ENCODE data around the gene ZNF555.
"Not testable (repeated sequence)": the region's sequence is repeated elsewhere in the genome, so short reads cannot be mapped to it uniquely, and the experiment has no call there.

The ZNF555 gene

GRCh38 chr19:2807379-2808128 lies 33.7 kb upstream of the ZNF555 start:
- DNase-seq: no peak

DNA sequence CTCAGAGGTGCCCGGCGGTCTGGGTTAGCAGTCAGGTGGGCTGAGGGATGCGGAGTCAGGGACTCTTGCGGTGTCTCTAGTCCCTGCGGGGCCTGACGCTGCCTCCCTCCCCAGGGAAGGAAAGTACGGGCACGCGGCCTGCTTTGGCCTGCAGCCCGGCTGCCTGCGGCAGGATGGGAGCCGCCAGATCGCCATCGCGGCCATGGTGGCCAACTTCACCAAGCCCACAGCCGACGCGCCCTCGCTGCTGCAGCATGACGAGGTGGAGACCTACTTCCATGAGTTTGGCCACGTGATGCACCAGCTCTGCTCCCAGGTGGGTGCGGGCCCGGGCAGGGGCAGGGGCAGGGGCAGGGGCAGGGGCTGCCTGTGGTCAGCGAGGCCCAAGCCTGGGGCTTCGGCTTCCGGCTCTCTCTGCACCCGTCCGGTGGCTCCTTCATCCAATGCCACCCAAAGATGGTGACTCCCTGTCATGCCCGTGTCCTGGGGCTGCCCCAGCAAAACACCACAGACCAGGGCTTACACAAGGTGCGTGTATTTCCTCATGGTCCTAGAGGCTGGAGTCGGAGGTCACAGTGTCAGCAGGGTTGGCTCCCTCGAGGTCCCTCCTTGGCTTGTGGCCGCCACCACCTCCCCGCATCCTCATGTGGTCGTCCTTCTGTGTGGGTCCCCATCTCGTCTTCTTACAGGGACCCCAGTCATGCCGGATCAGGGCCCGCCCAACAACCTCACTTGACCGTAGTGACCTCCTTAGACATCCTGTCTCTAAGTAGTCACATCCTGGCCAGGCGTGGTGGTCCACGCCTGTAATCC lies 32.9 kb upstream of the ZNF555 start:
- no peak for DNase-seq

DNA sequence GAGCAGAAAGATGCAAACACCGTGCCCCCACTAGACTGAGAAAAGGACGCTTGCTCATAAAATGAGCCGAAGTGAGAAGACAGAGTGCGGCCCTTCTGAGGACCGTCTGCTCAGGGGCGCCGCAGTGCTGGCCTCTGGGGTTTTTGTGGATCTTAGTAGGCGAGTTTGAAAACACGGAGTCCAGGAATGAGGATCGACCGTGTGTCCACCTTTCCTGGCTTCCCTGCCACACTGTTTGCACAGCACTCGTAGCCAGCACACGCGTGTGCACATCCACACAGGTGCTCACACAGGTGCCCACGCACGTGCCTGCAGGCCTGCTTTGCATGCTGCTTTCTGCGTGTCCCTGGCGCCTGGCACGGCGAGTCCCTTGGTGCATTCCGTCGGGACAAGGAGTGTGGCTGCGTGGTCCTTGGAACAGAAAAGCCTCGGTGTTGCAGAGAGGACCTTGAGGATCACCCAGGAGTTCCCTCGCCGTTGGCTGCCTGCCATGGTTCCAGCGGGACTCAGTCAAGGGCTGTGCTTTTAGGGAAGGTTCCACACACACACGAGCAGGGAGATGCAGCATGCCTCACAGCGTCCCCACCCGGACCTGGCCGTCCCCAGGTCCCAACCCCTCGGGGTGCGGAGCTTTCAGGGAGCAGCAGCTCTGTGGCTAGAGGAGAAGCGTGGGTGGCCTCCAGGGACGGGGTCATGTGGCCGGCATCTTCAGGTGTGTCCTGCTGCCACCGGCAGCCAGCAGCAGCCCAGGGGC lies 31.7 kb upstream of the ZNF555 start:
- DNase-seq: no peak

DNA sequence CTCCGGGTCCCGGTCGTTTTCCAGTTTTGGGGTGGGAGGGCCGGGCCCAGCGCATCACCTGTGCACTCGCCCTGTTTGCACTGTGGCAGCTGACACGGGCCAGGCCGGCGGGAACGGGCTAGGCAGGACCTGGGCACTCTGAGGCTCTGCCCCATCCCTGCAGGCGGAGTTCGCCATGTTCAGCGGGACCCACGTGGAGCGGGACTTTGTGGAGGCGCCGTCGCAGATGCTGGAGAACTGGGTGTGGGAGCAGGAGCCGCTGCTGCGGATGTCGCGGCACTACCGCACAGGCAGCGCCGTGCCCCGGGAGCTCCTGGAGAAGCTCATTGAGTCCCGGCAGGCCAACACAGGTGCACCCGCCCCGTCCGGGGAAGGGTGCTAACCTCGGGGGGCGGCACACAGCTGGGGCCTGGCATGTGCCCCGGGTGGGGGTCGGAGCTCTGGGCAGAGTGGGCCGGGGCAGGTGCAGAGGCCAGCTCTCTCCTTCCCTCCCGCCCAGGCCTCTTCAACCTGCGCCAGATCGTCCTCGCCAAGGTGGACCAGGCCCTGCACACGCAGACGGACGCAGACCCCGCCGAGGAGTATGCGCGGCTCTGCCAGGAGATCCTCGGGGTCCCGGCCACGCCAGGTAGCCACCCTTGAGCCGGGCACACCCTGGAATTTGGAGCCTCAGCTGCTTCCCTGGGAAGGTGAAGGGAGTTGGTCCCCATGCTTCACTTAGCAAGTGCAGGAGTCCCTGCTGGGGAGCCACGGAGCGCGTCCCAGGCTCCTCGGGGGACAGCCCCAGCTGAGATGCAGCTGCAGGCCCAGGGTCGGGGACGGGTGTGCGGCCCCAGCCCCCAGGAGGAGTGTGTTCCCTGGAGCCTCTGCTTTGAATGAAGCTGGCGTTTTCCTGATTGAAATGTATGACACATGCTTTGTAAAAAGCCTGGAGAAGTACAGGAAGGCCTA lies 30.9 kb upstream of the ZNF555 start:
- no peak for DNase-seq

DNA sequence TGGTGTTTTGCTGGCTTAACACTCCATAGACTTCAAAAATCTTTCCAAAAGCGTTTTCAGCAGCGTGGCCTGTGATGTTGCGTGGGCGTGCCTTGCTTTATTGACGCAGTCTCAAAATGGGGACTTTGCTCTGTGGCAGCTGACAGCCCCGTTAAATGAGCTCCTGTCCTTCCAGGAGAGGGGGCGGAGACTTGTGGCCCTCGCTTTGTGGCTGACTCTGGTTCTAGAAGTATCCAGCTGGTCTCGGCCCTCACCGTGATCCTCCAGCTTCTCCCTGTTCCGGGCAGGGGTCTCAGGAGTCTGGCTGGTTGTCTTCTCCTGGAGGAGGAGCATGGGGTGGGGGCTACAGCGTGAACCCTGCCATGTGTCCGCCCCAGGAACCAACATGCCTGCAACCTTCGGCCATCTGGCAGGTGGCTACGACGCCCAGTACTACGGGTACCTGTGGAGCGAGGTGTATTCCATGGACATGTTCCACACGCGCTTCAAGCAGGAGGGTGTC lies 30.0 kb upstream of the ZNF555 start:
- DNase-seq: no peak

DNA sequence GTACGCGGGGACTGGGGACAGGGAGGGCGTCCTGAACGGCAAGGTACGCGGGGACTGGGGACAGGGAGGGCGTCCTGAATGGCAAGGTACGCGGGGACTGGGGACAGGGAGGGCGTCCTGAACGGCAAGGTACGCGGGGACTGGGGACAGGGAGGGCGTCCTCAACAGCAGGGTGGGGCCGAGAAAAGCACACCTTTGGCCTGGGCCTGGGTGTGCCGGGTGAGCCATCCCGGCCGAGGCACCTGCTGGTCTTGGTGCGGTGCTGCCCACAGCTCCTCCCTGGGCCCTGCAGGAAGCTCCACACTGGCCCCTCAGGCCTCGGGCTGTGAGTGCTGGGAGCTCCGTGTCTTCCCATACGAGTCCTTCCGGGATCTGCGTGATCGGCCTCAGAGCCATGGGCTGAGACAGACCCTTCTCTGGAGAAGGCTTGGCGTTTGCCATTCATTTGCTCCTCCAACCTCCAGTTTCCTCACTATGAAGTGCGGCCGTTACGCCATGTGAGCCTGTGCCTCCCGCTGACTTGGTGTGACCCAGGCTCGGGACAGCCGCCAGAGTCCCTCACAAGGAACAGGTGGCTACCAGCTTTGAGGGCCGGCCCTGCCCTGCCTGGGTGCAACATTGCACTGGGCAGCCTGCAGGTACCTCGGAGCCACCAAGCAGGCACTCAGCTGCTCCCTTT lies 29.4 kb upstream of the ZNF555 start:
- DNase-seq: no peak

DNA sequence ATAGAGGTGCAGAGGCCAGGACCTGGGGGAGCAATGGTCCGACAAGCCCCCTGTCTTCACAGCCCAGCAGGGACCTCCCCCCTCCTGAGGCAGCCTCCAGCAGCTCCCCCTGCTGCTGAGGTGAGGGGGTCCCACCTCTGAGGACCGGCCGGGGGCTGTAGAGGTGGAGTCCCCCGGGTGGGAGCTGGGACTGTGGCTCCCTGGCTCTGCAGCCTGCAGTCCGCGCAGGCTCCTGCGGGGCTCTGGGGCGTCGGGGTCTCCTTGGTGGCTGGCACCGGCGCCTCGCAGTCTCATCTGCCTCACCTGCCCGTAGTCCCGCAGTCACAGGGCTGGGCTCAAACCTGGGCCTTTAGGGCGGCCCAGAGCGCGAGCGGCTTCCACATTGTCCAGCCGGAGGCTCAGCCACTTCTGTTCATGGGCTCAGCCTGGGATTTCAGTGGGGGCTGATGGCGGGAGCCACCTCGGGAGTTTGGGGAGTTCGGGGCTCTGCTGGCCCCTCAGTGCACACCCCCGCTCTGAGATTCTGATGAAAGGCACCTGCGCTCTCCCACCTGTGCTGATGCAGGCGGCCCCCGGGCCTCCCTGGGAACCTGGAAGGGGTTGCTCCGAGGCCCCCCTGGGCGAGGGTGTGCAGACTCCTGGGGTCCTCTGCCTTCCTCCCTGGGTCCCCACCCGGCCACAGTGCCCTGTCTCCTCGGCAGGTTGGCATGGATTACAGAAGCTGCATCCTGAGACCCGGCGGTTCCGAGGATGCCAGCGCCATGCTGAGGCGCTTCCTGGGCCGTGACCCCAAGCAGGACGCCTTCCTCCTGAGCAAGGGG lies 28.7 kb upstream of the ZNF555 start:
- DNase-seq: no peak

- no peak for DNase-seq
These were observed 27.8 kb upstream of the ZNF555 start for GRCh38 chr19:2813235-2814160.

- no peak for DNase-seq
These were observed 26.8 kb upstream of the ZNF555 start for GRCh38 chr19:2814426-2814825.

GRCh38 chr19:2815191-2815614 lies 26.1 kb upstream of the ZNF555 start:
- no peak for DNase-seq

DNA sequence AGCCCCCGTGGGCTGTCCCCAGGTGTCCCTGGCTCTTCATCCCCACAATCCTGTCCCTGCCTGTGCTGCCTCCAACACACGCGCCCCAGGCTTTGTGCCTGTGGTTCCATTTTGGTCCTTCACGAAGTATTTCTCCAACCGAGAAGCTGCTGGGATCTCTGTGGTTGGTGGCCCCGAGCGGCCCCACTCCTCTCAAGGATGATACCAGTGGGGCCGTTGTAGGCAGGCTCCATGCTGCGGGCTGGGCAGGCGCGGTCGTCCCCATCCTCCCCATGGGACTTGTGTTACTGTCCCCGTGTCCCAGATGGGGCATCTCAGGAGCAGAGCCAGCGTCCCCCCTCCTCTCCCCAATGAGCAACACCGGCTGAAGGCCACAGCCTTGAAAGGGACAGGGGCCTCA lies 25.4 kb upstream of the ZNF555 start:
- DNase-seq: no peak

GRCh38 chr19:2816641-2817040 lies 24.6 kb upstream of the ZNF555 start:
- DNase-seq: no peak

DNA sequence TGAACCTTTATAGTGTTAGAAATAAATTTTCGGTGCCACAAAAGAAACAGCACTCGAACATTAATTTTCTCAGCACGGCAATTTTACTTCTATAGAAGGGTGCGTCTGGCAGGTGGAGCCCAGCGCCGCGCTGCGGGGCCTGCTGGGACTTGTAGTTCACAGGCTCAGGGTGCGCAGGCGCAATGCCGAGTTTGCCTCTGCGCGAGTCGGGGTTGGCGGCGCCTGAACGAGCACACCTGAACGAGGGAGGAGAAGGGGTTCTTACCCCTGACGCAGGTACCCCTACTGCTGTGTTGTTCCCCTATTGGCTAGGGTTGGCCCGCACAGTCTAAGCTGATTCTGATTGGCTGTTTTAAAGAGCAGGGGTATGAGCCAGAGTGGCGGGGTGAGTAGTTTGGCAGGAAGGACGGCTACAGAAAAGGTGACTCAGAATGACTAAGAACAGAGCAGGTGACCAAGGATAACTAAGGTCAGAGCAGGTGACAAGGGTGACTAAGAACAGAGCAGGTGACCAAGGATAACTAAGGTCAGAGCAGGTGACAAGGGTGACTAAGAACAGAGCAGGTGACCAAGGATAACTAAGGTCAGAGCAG lies 23.9 kb upstream of the ZNF555 start:
- DNase-seq: not testable (repeated sequence)

- DNase-seq: peak; percentile 79
These were observed 21.6 kb upstream of the ZNF555 start, which contains the start of gene ZNF554 for GRCh38 chr19:2819540-2820111. Gene ZNF554 (plus strand): TSS chr19:2819868. CDS start chr19:2820072, 204 bp downstream.

DNA sequence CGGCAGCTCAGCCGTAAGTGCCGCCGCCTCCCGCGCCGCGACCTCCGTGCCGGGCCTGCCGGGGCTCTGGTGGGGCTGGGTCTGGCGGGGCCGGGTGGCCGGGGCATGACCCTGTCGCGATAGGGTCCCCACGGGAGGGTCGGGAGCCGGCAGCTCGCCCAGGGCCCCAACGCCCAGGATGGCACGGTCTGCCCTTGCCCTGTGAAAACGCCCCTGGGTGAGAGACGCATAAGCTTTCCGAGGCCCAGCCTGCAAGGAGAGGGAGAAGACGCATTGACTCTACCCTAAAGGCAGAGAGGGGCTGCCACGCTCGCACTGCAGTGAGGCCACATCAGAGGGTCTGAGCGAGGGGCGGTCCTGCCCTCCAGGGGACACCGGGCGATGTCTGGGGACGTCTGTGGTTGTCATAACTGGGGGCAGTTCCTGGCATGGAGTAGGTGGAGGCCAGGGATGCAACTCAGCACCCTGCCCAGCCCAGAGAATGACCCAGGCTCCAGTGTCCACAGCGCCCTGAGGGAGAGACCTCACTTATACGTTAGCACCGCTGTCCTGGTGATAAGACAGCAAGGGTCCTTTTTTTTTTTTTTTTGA lies 21.1 kb upstream of the ZNF555 start:
- DNase-seq: no peak

- DNase-seq: no peak
These were observed 18.4 kb upstream of the ZNF555 start for GRCh38 chr19:2822846-2823245.

- DNase-seq: no peak
These were observed 17.6 kb upstream of the ZNF555 start for GRCh38 chr19:2823646-2824045.

- DNase-seq: no peak
These were observed 17.1 kb upstream of the ZNF555 start for GRCh38 chr19:2824129-2824528.
